GM12878 (cell line): Measurements from ENCODE around the gene RNF181. TPM values are rescaled to one million over a fixed set of nuclear protein-coding genes. Genes with fewer than 3 reads are reported as not detected.

Experiments
- ATF3 ChIP-seq: IDR thresholded peaks from 2 replicates; pipeline ENCODE4 v1.6.1; 2011; ENCODE audit warnings: low read depth, mild to moderate bottlenecking, low read length, moderate library complexity, borderline replicate concordance; ENCODE audit errors: extremely low read depth
- BACH1 ChIP-seq: fragments of 450-650 bp; IDR thresholded peaks from 2 replicates; pipeline ENCODE4 v1.6.1; 2017; ENCODE audit warnings: mild to moderate bottlenecking, borderline replicate concordance
- CBX5 ChIP-seq: sonication (generic); IDR thresholded peaks from 2 replicates; pipeline ENCODE4 v1.6.1; 2016; ENCODE audit warnings: low read depth, moderate library complexity, mild to moderate bottlenecking, inconsistent platforms
- CHD1 ChIP-seq: IDR thresholded peaks from 2 replicates; pipeline ENCODE4 v1.6.1; 2012; ENCODE audit warnings: low read depth, low read length, improper control_type of control experiment
- CHD4 ChIP-seq: fragments of 200-600 bp; sonication (generic); IDR thresholded peaks from 2 replicates; pipeline ENCODE4 v1.6.1; 2016; ENCODE audit warnings: mild to moderate bottlenecking
- FOS ChIP-seq: IDR thresholded peaks from 3 replicates; pipeline ENCODE4 v1.6.1; 2011; ENCODE audit warnings: borderline replicate concordance; ENCODE audit not compliant: insufficient read length; ENCODE audit errors: extremely low read depth
- GABPA ChIP-seq: IDR thresholded peaks from 2 replicates; pipeline ENCODE4 v1.6.1; 2014; ENCODE audit warnings: antibody characterized with exemption, low read depth, mild to moderate bottlenecking, inconsistent platforms
- HDGF ChIP-seq: fragments of 450-650 bp; IDR thresholded peaks from 2 replicates; pipeline ENCODE4 v1.6.1; 2016; ENCODE audit warnings: antibody characterized with exemption
- IRF5 ChIP-seq: fragments of 450-650 bp; IDR thresholded peaks from 2 replicates; pipeline ENCODE4 v1.6.1; 2017; ENCODE audit warnings: borderline replicate concordance
- JUND ChIP-seq: IDR thresholded peaks from 2 replicates; pipeline ENCODE4 v1.6.1; 2012; ENCODE audit warnings: low read depth, mild to moderate bottlenecking, low read length, improper control_type of control experiment, moderate library complexity
- MTA3 ChIP-seq: IDR thresholded peaks from 2 replicates; pipeline ENCODE4 v1.6.1; 2012; ENCODE audit warnings: low read length, inconsistent platforms, borderline replicate concordance
- NFYA ChIP-seq: IDR thresholded peaks from 2 replicates; pipeline ENCODE4 v1.6.1; 2011; ENCODE audit warnings: low read depth, mild to moderate bottlenecking, low read length, improper control_type of control experiment, borderline replicate concordance
- NFYB ChIP-seq: IDR thresholded peaks from 2 replicates; pipeline ENCODE4 v1.6.1; 2011; ENCODE audit warnings: low read depth, mild to moderate bottlenecking, low read length, improper control_type of control experiment, moderate library complexity; ENCODE audit not compliant: insufficient read depth
- PKNOX1 ChIP-seq: fragments of 450-650 bp; IDR thresholded peaks from 2 replicates; pipeline ENCODE4 v1.6.1; 2016; ENCODE audit warnings: mild to moderate bottlenecking
- RAD51 ChIP-seq: fragments of 450-650 bp; IDR thresholded peaks from 2 replicates; pipeline ENCODE4 v1.6.1; 2016; ENCODE audit warnings: moderate library complexity, mild to moderate bottlenecking, inconsistent platforms
- RB1 ChIP-seq: fragments of 450-650 bp; formaldehyde crosslinking; IDR thresholded peaks from 2 replicates; pipeline ENCODE4 v1.6.1; 2017; ENCODE audit warnings: mild to moderate bottlenecking, borderline replicate concordance
- SIN3A ChIP-seq: IDR thresholded peaks from 2 replicates; pipeline ENCODE4 v1.6.1; 2012; ENCODE audit warnings: low read depth, low read length, improper control_type of control experiment
- SREBF1 ChIP-seq: IDR thresholded peaks from 2 replicates; pipeline ENCODE4 v1.6.1; 2012; ENCODE audit warnings: mild to moderate bottlenecking, low read length
- TARDBP ChIP-seq: IDR thresholded peaks from 2 replicates; pipeline ENCODE4 v1.6.1; 2016; ENCODE audit warnings: borderline replicate concordance
- TCF7 ChIP-seq: IDR thresholded peaks from 2 replicates; pipeline ENCODE4 v1.6.1; 2014; ENCODE audit warnings: antibody characterized with exemption, borderline replicate concordance
- WRNIP1 ChIP-seq: IDR thresholded peaks from 2 replicates; pipeline ENCODE4 v1.6.1; 2011; ENCODE audit warnings: low read depth, low read length, improper control_type of control experiment, borderline replicate concordance
- YBX1 ChIP-seq: fragments of 450-650 bp; IDR thresholded peaks from 2 replicates; pipeline ENCODE4 v1.6.1; 2016; ENCODE audit warnings: antibody characterized with exemption
- ZBTB4 ChIP-seq: fragments of 450-650 bp; formaldehyde crosslinking; IDR thresholded peaks from 2 replicates; pipeline ENCODE4 v1.4.0; 2022; ENCODE audit warnings: mild to moderate bottlenecking, moderate library complexity
- ZNF207 ChIP-seq: fragments of 450-650 bp; IDR thresholded peaks from 2 replicates; pipeline ENCODE4 v1.6.1; 2014; ENCODE audit warnings: antibody characterized with exemption, mild to moderate bottlenecking, borderline replicate concordance
- ZNF217 ChIP-seq: fragments of 450-650 bp; IDR thresholded peaks from 2 replicates; pipeline ENCODE4 v1.6.1; 2017; ENCODE audit warnings: antibody characterized with exemption, mild to moderate bottlenecking
- ZNF274 ChIP-seq: IDR thresholded peaks from one replicate; pipeline ENCODE4 v1.8.0; 2011; ENCODE audit not compliant: insufficient read length, insufficient read depth
- polyA plus RNA-seq, 11 experiments: library from polyadenylated mRNA; depleted of rRNA in 4 of 11; unstranded in 6 of 11; stranded (reverse) in 5 of 11; fragments of >200 nt; fragmentation: Nextera tagmentation in 4 of 11; fragmentation: Illumina TruSeq in 1 of 11; extraction: Ambion mirVana in 4 of 11; extraction: Trizol in 1 of 11; gene quantifications; 1 replicate in 1 of 11; 2 replicates in 10 of 11; pipeline versions ENCODE4 v1.2.1 to v1.2.3, GENCODE V29; 2011 to 2016; ENCODE audit warnings: inconsistent platforms in 2 of 11, missing spikeins in 2 of 11, low read depth in 1 of 11
- total RNA-seq, 4 experiments: library from RNA; depleted of rRNA in 3 of 4; stranded (reverse); fragments of >200 nt in 3 of 4; fragmentation: Illumina TruSeq in 1 of 4; extraction: Trizol in 1 of 4; gene quantifications; 2 replicates each; pipeline versions ENCODE4 v1.2.1 to v1.2.3, GENCODE V29; 2013 to 2021

The RNF181 gene
- total and polyA plus RNA-seq, 10 of the 15 experiments (the other 5 are each of a cell fraction or from before 2014, with no cell fraction given): 101 to 409 (median 213) TPM

GRCh38 chr2:85595301-85596025 is at the start of gene RNF181 (continued):
- peak; percentile 61; the same call in 1 of the 2 replicates for TF ChIP-seq GABPA
- no peak for TF ChIP-seq JUND
- TF ChIP-seq YBX1: no peak
- TF ChIP-seq CBX5: no peak
- TF ChIP-seq NFYA: peak; percentile 23; the same call in 1 of the 2 replicates
- TF ChIP-seq SIN3A: peak; percentile 82
- no peak for TF ChIP-seq CHD4
- TF ChIP-seq ZNF207: 0 out of 2 replicates have a peak, but pooled peaks have one; percentile 28
- TF ChIP-seq MTA3: no peak
- TF ChIP-seq RAD51: peak; percentile 95
- TF ChIP-seq ATF3: no peak
- TF ChIP-seq PKNOX1: peak; percentile 36; the same call in 1 of the 2 replicates
- no peak for TF ChIP-seq HDGF
- no peak for TF ChIP-seq ZNF274
- TF ChIP-seq WRNIP1: no peak
- no peak for TF ChIP-seq SREBF1
- TF ChIP-seq TCF7: no peak
- TF ChIP-seq RB1: peak; percentile 38; the same call in 1 of the 2 replicates
- TF ChIP-seq NFYB: peak; percentile 92
- no peak for TF ChIP-seq TARDBP
- TF ChIP-seq BACH1: 0 out of 2 replicates have a peak, but pooled peaks have one; percentile 8
- no peak for TF ChIP-seq CHD1
- peak; percentile 83 for TF ChIP-seq FOS
- no peak for TF ChIP-seq ZNF217
- no peak for TF ChIP-seq ZBTB4 (CRISPR knock-in tag)
- no peak for TF ChIP-seq IRF5
